ENCODE data around the gene ING1.

- TF ChIP-seq CTCF (conservative IDR thresholded peaks at IDR 0.05; ENCODE audit: low read length): no peak
- TF ChIP-seq EZH2phosphoT487 (IDR thresholded peaks at IDR 0.05; ENCODE audit: borderline replicate concordance): no peak
Observed at GRCh38 chr13:110682746-110683145, 30.8 kb upstream of the ING1 start.

Measured in Loucy (cell line).